Measurements from ENCODE around the gene CPZ. TPM values are rescaled to one million over a fixed set of nuclear protein-coding genes. Genes with fewer than 3 reads are reported as not detected.

The CPZ gene
- total RNA-seq, 1 experiment from 2014 or later = 37.3 TPM

- H4K8ac ChIP-seq (replicated peaks; ENCODE audit: insufficient read length, low read depth, low read length) = no peak overlapping the region
- H3K27me3 Mint-ChIP-seq (ENCODE audit: low read depth) = peaks cover 34% of the 10 kb centered on the region
- no peak overlapping the region for H2AK5ac ChIP-seq (ENCODE audit: insufficient read length, low read length)
- H3K27me3 ChIP-seq (ENCODE audit: insufficient read depth, low read length) = no peaks in the 10 kb centered on the region
- no peak overlapping the region for H3K27ac ChIP-seq (ENCODE audit: insufficient read length, low read depth, low read length)
- H3K23ac ChIP-seq (ENCODE audit: insufficient read length, low read depth, low read length) = no peak overlapping the region
- no peak overlapping the region for H2AFZ ChIP-seq (ENCODE audit: low read length)
- H4K20me1 ChIP-seq (ENCODE audit: control insufficient read depth, insufficient read depth, insufficient read length) = no peaks in the 10 kb centered on the region
- no peak for DNase-seq
- no peaks in the 10 kb centered on the region for H3K79me1 ChIP-seq (ENCODE audit: insufficient read depth, low read depth, low read length, poor library complexity, severe bottlenecking)
- no peak overlapping the region for H3K18ac ChIP-seq (ENCODE audit: insufficient read length, low read depth, low read length)
- no peaks in the 10 kb centered on the region for H3K36me3 Mint-ChIP-seq (ENCODE audit: insufficient read depth in 1 of 3, low read depth in 3 of 3)
- no peak overlapping the region for H2BK20ac ChIP-seq (ENCODE audit: low read depth, low read length, poor library complexity, severe bottlenecking)
- no peak overlapping the region for H3K4ac ChIP-seq (ENCODE audit: low read depth, low read length)
- no peak overlapping the region for H4K91ac ChIP-seq (ENCODE audit: insufficient read length, low read depth, low read length)
- H3K79me2 ChIP-seq (ENCODE audit: insufficient read depth, low read length) = no peaks in the 10 kb centered on the region
- no CpG with 5 or more reads among the region's 11 CpGs for WGBS (ENCODE audit: extremely low coverage, insufficient read length, low lambda C conversion rate)
- H2BK12ac ChIP-seq (ENCODE audit: insufficient read length, low read depth, low read length) = no peak overlapping the region
- no peak for TF ChIP-seq CTCF (conservative IDR thresholded peaks at IDR 0.05)
- H3K23me2 ChIP-seq (ENCODE audit: insufficient read length, low read depth, low read length, poor library complexity, severe bottlenecking) = no peaks in the 10 kb centered on the region
- H3K4me1 Mint-ChIP-seq = peaks cover 7% of the 10 kb centered on the region in 2 experiments
- no peak overlapping the region for H3K4me3 Mint-ChIP-seq
- H3K9ac ChIP-seq (ENCODE audit: extremely low read depth, insufficient read length, low read length) = no peak overlapping the region
- H2BK5ac ChIP-seq (ENCODE audit: insufficient read length, low read length) = no peak overlapping the region
- no peak overlapping the region for H3T11ph ChIP-seq (ENCODE audit: low read length)
- H3K56ac ChIP-seq (ENCODE audit: insufficient read length, low read depth, low read length) = no peak overlapping the region
- H3K4me2 ChIP-seq (ENCODE audit: insufficient read depth, insufficient read length, low read length) = no peak overlapping the region
- no peak overlapping the region for H2BK15ac ChIP-seq (ENCODE audit: low read depth, low read length)
- no peak overlapping the region for H3K27ac Mint-ChIP-seq
- H2BK120ac ChIP-seq (ENCODE audit: low read depth, low read length, poor library complexity, severe bottlenecking) = no peak overlapping the region
- no peaks in the 10 kb centered on the region for H3K9me3 ChIP-seq (ENCODE audit: control insufficient read depth, low read depth, low read length)
- H3K4me1 ChIP-seq (ENCODE audit: insufficient read depth, low read length) = no peaks in the 10 kb centered on the region
- peaks cover 0 to 7% of the 10 kb centered on the region in 2 experiments; a peak in 2 of 5 replicates for H3K9me3 Mint-ChIP-seq
- H4K5ac ChIP-seq (ENCODE audit: insufficient read length, low read depth, low read length) = no peak overlapping the region
- no peak overlapping the region for H3K14ac ChIP-seq (ENCODE audit: insufficient read depth, low read length)
Observed at GRCh38 chr4:8657381-8658088, 65.0 kb downstream of the CPZ start.
